GM18499 (cell line): ENCODE measurements around the gene CTDSP2.
"Not testable (repeated sequence)": the region's sequence is repeated elsewhere in the genome, so short reads cannot be mapped to it uniquely, and the experiment has no call there.

ENCODE experiments used
- ATAC-seq: cut with Tn5 transposase; IDR thresholded peaks from one replicate; pipeline ENCODE4 v1.9.1; 2021; ENCODE audit warnings: moderate number of reproducible peaks; ENCODE audit not compliant: insufficient read depth, unreplicated experiment

The CTDSP2 gene

DNA sequence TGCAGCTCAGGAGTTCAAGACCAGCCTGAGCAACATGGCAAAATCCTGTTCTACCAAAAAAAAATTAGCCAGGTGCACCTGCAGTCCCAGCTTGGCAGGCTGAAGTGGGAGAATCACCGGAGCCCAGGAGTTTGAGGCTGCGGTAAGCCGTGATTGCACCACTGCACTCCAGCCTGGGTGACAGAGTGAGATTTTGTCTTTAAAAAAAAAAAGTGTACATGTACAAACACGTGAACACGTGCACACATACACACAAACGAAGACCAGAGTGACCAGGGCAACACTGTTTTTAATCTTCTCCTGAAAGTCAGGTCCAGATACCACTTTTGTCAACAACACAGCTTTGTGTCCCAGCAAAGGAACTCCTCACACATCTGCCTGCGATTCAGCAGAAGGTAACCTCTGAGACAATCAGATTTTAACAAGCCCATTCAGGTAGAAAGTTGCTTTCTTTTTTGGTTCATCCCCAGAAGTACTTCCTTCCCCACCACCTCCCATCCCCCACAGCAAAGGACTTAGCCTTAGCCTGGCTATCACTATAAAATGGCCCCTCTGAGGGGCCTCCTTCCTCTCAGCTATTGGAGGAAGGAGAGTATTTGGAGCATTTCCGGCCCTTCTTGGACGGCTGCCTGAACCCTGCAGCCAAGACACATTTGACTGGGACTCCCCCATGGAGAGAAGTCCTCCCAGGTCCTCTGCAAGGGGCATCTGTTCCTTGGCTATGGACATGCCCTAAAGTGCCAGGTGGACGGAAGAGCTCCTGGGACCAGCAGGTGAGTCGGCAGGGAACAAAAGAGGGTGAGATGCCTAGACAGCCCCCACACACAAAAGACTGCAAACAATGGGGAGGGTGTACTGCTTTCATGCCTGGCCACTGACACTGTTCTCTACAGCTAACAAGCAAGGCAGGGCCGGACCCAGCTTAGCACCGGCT lies 9.8 kb downstream of the CTDSP2 start:
- peak; percentile 35 for ATAC-seq

DNA sequence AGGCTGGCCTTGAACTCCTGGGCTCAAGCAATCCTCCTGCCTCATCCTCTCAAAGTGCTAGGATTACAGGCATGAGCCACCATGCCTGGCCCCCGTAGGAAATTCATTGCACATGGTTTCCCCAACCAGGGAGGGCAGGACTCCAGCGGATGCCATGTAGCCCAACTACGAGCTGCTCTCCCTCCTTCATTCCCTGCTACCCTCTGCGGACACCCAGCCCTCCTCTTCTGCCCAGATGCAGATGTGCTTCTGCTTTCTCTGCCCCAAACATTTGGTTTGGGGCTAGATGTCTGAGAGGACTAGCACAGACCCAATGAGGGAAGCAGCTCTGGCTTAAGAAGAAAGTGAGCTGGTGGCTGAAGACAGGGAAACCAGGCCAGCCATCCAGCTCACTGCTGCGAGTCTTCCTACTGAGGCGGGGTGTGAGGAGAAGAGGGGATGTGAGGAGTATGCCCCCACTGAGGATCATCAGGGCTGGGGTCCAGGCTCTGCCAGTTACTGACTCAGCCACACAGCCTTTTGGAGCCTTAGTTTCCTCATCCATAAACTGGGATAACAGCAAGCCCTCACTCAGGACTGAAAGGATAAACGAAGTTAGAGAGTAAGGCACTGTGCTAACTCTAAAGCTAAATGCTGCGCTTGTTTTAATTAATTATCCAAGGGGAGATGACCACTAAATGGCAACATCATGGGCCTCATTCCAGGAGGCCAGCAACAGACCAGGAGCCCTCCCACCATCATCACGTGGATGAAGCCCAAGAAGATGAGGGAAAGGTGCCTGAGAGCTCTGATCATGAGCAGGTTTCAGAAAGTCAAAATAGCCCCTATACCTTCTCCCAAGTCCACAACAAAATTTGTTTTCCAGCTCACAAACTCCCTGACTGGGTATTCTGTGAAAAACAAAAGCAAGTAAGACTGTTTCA lies 10.9 kb downstream of the CTDSP2 start:
- no peak for ATAC-seq

DNA sequence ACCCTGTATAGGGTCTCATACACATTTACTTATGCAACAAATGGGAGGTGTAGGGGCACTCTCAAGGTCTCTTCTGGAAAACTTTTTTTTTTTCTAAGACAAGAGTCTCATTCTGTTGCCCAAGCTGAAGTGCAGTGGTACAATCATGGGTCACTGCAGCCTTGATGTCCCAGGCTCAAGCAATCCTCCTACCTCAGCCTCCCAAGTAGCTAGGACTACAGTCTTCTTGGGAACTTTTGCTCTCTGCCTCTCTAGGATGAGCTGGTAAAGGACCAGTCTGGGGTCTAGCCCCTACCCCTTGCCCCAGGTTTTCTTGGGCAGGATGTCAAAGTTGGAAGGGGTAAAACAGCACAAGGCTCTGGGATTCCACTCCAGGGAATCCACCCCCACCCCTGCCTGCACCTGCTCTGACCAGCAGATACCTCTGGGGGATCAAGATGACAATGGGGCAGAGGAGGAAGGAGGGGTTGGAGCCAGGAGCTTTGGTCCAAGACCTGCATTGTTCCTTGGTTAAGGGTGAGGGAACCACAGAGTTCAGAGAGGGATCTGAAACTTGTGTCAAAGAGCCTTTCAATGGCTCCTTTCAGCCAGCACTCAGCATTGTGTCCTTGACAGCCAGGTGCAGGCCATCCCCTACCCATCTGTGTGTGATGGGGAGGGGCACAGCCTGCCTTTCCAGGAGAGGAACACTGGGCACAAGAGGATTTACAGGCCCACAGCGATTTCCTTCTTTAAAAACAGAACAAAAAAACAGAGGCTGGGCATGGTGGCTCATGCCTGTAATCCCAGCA lies 12.2 kb downstream of the CTDSP2 start:
- ATAC-seq, result no peak

DNA sequence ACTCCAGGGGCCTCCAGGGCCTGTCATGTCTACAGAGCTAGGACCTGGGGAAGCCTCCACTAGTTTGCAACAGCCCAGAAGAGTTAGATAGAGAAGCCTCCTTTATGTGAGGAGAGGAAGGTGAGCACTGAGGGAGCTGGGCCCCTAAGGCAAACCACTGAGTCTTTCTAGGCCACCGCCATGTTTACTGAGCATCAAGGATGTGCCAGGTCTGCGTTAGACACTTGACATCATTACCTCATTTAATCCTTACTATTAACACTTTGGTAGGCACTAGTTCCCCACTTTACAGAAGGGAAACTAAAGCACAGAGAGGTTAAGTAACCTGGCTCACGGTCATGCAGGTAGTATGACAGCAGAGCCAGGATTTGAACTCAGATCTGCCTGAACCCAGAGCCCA lies 12.9 kb downstream of the CTDSP2 start:
- no peak for ATAC-seq

DNA sequence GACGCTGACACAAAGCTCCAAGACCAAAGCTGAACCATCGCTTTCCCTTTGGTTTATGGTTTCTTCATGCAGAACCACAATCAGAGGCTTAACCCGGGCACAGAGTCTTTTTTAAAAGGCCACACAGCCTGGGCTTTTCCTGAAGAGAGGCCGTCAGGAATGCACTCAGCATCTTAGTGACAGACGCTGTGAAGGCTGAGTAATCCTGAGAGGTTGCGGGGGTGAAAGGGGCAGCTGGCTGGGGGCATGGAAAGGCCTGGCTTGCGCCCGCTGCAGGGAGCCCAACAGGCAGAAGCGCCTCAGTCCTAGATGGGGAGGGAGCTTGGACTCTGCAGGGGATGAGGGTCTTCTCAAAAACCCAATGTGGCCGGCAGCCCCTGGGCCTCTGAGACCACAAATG lies 13.6 kb downstream of the CTDSP2 start:
- no peak for ATAC-seq

DNA sequence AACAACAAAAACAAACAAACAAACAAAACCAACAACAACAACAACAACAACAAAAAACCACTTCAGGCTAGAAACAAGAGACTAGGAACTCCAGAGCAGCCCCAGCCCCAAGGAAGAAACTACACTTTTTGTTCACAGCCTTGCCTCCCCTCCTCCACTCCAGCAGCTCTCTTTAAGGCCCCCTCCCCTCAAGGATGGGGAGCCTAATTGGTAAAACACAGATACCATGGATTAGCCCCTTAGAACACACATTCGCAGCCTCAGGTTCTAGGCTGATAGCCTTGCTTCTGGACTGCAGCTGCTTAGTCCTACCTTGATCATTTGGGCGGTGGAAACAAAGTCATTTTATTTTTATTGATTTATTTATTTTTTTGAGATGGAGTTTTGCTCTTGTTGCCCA lies 16.1 kb downstream of the CTDSP2 start:
- ATAC-seq, result no peak

DNA sequence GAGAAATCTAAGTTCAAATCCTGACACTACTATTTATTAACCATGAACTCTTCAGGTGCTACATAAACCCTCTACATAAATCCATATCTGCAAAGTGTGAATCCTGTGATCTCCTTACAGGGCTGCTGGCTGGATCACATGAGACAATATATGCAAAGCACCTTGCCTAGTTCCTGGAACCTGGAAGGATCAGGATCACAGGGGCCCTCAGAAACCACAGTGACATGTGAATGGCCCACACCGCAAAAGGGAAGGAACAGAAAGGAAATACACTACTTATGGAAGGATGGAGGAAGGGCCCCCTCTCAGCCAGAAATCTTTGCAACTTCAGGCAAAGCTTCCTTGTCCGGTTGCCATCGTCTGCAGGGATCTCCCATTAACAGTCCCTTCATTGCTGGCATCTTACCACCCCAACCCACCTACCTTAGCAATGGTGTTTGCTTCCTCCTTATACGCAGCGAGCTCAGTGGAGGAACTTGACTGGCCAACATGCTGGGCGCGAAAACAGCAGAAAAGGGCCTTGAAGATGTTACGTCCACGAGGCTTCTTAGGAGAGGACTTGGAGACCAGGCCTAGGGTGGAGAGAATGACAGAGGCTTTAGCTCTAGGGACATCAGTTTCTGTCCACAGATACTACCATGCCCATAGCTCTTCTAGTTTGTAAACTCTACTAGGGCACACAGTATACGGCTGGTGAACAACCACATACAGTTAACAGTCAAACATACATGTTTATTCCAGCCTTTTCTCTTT lies 17.3 kb downstream of the CTDSP2 start:
- ATAC-seq, result no peak

DNA sequence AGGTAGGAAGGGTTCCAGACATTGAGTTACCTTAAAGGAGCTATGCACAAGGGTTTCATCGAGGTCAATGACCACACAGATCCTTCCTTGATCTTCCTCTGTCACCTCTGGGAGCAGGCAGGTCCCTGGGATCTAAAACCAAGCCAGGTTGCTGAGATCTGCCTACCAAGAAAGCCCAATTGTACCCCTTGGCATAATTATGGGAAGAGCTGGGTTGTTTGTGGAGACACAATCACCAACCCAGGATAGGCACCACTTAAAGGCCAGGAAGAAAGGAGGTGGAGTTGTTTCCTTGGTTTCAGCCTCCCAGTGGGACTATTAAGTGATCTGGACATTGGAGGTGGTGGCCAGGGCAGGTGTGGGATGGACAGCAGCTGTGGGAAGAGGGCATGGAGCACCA lies 19.6 kb downstream of the CTDSP2 start:
- ATAC-seq, result no peak

DNA sequence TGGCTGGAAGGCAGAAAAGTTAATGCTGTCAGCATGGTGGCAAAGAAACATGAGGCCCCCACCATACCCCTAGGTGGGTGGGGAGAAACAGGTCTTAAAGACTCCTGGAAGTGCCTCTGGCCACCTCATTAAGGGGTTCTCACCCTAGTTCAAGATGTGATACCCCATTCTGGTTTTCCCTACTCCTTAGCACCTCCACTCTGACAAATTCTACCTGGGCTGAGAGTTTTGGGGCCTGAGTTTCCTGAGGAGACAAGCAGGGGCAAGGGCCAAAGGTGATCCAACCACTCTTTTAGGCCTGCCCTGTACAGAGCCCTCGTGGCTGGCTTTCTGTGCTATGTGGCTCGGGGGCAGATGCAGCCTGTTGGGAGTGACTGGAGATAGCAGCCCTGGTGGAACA lies 20.1 kb downstream of the CTDSP2 start:
- no peak for ATAC-seq

DNA sequence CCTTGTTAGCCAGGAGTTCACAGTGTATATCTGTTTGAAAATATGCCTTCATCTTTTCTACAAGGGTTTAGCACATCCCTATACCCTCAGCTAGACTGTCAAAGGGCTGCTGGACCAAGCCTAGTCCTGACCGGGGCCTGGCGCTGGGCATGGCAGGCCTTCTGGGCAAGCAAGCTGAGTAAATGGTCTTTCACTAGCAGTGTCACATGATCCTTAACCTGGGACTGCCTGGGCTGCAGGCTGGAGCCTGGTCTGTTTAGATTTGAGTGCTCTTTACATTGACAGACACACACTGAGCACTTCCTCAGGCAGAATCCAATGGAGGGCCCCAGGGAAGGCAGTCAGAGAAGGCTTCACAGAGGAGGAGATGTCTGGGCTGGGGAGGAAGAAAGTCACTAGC lies 21.1 kb downstream of the CTDSP2 start:
- ATAC-seq, result no peak

DNA sequence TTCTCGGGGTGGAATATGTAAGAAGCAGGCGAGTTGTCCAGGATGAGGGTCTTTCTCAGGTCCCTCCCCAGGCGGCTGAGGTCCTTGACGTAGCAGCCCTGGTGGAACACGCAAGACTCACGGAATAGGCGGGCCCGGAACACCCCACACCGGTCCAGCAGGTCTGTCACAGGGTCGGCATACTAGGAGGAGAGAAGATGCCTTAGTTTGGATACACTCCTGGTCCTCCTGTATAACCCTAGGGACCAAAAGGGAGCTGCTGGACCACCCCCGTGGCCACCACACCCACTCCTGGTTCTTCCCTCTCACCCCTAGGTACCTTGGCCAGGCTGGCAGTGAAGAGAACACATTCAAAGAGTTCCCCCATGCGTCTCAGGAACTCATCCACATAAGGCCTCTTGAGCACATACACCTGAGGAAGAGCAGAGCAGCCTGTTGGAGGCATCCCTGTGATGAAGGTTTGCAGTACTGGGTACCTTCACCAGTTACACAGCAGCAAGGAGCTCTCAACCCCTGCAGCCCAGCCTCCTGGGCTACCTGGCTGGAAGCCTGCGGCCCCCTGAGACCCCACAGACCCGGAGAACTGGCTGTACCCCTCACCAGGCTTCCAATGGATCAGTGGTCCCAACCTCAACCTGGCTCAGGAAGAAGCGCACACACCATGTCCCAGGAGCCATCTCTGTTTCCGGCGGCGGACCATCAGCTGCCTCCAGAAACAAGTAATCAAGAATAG lies 22.5 kb downstream of the CTDSP2 start:
- no peak for ATAC-seq

DNA sequence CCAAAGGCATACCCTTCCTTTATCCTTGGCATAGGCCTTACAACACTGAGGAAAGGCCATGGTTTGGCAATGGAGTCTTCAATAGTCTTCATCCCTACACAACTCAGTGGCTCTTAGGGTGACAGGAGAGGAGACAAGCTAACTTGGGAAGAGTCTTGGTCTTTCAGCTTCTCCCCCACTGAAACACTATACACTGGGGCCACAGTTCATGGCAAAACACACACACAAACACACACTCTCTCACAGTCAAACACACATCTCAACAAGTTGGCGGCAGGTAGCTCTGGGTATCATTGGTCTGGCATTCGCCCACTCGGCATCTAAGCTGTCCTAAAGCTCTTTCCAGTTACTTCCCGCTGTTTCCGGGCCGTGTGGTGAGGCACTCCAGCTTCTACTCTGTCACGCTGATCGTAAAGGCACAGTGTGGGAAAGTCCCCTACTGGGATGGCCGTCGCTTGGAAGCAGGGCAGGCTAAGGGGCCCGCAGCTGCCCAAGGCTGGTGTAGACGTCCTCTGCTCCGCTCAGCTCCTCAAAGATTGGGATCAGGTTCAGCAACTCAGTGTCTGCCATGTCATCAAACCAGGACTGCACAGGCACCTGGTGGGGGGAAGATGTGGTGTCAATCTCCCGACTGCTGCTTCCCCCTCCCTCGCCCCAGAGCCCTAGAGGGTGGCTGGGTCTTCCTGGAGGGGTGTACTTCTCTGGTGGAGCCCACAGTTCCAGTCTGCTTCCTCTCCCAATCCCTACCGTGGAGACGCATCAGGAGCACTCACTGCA lies 23.2 kb downstream of the CTDSP2 start:
- no peak for ATAC-seq

DNA sequence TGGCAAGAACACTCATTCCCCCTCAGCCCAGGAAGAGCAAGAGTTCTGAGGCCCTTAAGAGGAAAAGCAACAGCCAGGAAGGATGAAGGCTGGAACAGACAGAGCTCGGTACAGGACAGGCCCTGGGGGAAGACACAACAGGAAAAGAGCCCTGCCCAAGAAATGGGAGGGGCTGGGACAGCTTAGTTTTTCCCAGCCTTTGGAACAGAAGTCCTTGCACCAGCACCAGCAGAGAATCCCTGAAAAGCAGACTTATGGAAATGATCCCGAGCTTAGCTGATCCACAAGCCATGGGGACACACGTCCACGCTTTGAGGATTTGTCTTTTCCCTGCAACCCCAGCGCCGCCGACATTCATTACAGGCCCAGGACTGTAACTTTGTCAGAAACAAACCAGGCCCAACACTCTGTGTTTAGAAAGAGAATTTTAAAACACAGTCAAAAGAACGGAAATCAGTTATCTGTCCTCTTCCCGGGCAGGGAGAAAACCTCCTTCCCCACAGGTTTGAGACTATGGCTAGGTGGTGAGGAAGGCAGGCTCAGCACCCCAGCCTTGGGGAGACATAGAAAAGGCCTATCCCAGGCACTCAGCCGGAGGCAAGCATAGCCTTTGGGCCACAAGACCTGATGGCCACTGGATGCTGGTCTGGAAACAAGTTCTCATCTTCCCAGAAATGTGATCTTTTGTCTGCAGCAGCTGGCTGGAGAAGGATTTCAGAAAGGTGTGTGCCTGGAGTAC lies 24.0 kb downstream of the CTDSP2 start:
- no peak for ATAC-seq

DNA sequence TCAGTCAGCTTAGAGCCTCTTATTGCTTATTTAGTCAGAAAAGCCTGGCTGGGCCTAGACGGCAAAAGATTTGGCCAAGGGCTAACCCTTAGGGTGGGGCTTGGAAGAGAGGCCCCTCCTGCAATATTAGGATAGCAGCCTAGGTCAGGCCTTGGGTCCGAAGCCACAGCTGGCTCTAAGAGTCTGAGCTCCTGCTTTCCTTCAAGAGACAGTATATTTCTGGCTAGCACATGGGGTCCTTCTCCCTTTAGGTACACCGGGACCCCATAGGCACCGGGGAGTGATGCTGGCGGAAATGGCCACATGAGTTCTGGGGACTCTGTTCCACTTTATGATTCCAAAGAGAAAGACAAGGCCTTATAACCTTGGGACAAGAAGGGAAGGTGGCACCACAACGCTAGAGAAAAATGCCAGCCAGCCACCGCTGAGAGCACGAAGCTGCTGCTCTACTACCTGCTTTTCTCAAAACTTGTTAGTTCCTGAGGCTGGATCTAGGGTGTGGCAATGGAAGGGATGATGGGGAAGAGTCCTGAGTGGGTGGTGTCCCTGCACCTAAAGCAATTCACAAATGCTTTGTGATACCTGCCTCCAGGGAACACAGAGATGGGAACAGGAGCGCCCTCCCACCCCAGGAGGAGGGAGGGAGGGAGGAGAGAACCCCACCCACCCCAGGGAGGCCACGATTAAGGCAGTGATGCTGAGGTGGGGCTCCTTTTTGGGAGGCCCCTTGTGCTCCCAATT lies 24.9 kb downstream of the CTDSP2 start:
- ATAC-seq, result no peak

DNA sequence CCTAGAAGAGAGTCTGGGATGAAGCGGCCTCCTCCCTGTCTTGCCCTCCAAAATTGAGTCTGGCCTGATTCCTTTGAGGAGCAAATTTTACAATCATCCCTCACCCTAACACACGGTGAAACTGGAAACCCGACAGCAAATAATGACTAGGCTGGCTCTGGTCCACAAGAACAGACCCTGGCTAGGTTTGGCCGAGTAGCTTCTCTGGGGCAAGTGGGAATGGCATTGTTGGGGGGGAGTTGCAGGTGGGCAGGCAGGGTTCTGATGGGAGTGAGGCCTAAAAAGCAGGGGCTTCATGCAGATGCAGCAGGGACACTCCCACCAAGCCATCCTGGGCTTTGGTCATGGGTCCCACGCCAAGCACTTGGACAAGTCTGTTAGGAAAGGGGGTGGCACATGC lies 25.5 kb downstream of the CTDSP2 start:
- ATAC-seq, result not testable (repeated sequence)

DNA sequence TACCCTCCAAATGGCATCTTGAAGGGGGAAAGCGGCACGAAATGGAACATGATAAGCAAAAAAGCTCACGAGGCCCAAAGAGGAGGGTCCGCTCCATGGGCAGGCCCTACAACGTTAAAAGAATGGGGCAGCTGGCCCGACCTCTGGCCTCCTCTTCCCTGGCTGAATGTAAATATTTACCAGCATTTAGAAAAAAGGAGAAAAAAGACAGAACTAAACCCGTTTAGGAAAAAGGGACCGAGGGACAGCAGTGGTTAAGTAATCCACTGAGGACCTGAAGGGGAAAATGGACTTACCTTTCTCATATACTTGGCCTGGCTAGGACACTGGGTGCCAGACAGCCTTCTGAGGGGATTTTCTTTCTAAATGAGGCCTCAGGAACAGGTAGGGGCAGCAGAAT lies 26.4 kb downstream of the CTDSP2 start:
- not testable (repeated sequence) for ATAC-seq

DNA sequence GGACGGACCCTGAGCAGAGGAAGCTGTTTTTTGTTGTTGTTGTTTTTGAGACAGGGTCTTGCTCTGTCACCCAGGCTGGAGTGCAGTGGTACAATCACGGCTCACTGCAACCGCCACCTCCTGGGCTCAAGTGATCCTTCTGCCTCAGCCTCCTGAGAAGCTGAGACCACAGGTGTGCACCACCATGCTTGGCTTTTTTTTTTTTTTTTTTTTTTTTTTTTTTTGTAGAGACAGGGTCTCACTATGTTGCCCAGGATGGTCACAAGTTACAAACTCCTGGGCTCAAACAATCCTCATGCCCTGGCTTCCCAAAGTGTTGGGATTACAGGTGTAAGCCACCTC lies 28.6 kb downstream of the CTDSP2 start:
- not testable (repeated sequence) for ATAC-seq
